HG02870 (cell line): ENCODE results near the gene TRIM9.

Source experiments
- ATAC-seq: cut with Tn5 transposase; IDR thresholded peaks from one replicate; pipeline ENCODE4 v1.9.1; 2021; ENCODE audit warnings: mild to moderate bottlenecking, moderate library complexity; ENCODE audit not compliant: unreplicated experiment

TRIM9 gene

DNA sequence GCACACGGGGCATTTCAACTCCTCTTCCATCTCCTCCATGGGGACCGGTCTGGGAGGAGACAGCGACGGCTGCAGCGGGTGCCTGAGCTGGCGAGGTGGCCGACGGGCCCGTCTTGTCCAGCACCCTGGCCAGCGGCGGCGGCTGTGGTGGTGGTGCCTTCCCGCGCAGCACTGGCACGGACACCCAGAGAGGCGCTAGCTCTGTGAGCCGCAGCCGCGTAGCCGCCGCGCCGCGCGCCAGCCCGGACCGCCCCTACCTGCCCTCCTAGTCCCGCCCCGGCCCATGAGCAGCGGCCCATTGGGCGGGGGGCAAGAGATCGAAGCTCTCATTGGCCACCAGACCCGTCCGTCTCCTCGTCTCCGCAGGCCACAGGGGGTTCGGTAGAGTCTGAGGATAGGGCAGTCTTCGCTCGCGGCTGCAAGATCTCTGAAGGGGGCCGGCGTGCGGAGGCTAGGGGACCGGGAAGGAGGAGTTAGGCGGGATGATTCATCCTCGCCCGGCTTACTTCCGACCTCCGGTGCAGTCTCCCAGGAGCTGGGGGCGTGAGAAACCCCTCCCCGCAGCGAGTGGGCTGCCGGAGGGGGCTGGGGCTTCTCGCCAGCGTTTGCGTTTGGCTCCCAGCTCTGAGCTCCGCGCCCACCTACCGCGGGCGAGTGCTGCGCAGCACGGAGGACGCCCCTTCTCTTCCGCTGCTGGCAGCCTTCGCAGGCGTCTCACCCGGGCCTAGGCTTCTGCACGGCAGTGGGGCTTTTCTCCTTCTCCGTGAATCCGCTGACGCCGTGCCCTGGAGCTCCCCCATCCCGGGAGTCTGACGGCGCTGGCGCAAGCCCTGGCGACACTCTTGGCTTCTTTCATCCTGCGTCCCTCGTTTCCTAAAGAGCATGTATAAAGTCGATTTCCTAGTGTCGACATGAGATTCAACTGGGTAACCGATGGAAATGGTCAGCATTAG, at the start of gene TRIM9:
TRIM9 (minus strand) TSS at position 205 of the 953 bp plus-strand sequence; CDS start at position 39, 166 bp downstream.
- ATAC-seq = peak; percentile 100

DNA sequence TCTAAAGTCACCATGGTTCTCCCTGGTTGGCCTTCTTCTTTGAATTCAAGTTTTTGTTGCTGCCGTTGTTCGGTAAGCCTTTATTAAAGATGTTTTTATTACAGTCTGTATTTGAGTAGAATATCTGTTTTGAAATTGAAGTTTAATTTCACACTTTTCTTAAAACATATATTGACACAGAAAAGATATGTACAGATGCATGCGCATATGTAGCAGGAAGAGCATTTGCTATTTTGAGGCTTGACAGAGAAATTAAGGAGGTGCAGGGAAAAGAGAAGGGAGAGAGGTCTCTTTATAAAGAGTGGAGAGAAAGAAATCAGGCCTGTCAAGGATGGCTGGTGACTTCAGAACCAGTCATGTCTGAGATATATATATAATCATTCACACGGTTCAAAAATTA, 46.0 kb upstream of the TRIM9 start:
- no peak for ATAC-seq

DNA sequence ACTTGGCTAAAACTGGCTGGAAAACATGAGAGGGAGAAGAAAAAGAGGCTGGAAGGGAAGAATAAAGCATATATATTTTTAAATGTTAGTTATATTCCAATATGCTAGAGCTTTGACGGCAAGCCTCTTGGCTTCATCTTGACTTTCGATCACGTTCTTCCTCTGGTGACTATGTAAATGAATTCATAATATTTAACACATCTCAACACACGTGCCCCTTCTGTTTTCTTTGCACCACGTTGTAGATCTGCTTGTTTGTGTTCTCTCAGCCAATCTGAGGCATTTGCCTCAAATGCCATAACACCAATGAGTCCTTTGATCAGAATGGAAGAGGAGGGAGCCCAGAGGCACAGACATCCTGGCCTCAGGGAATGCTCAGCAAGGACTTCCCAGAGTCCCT, 45.4 kb upstream of the TRIM9 start:
- no peak for ATAC-seq

DNA sequence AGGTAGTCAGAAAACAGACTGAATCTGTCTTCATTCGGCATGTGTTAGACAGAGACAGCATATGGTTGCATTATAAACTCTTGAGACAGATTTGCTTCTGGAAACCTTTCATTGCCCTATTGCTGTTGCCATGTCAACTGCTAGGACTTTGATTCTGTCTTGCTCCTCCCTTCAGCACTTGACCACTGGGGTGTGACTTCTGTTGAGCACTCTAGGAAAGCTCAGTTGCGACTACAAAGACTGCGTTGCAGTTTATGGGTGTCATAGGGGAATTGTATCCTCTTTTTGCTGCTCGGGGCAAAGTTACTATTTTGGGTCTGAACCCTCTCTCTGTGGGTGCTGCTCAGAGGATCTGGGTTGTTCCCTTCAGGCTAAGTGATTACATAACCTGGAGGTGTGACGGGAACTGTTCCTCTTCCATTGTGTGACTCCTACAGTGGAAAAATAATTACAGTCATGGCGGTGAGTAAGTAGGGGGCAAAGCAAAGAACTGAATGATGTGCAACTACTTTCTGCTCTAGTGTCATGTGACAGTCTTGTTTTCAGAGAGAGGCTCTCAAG, 44.3 kb upstream of the TRIM9 start:
- ATAC-seq = no peak

DNA sequence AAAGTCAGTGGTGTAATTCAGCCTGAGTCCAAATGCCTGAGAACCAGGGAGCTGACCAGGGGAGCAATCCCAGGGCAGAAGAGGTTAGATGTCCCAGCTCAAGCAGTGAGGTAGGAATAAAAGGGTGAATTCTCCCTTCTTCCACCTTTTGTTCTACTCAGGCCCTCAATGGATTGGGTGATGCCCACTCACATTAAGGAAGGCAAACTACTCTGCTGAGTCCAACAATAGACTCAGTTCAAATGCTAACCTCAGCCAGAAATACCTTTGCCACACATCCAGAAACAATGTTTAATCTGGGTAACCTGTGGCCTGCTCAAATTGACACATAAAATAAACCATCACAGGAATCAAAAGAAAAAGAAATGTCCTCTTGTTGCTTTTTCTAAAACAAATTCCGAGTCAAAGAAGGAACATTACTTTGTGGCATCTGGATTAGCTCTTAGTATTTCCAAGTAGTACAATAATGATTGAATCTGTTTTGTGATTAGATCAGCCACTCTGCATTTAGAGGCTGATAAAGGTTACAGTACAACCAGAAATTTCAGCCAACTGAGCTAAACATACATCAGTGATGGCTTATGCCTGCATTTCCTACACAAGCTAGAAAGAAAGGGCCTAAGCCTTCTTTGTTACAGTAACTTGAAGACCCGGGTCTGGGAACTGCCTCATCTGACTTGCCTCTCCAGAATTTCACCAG, 43.6 kb upstream of the TRIM9 start:
- no peak for ATAC-seq

DNA sequence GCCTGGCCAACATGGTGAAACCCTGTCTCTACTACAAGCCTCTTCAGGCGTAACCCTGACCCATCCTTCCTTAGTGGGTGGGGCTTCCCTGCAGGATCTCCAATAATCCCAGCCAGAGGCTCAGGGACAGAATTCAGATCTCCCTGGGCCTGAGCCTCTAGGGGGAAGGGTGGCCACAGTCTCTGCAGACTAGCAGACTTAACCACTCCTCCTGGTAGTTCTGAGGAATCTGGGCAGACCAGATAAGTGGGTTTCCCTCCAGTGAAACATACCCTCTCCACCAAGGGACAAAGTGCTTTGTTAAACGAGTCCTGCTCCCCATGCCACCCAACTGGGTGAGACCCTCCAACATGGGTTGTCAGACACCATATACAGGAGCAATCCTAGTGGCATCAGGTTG, 36.6 kb upstream of the TRIM9 start:
- no peak for ATAC-seq

DNA sequence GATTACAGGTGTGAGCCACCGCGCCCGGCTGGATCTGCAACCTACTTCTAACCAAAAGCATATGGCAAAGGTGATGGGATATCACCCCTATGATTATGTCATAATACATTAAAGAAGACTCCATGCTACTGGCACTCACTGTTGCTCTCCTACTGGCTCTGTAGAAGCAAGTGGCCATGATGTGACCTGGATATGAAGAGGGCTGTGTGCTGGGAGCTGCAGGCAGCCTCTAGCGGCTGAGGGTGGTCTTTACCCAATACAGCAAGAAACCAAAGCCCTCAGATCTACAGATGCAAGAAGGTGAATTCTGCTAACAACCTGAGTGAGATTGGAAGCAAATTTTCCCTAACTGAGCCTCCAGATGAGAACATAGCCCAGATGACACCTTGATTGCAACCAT, 34.2 kb upstream of the TRIM9 start:
- ATAC-seq = no peak

DNA sequence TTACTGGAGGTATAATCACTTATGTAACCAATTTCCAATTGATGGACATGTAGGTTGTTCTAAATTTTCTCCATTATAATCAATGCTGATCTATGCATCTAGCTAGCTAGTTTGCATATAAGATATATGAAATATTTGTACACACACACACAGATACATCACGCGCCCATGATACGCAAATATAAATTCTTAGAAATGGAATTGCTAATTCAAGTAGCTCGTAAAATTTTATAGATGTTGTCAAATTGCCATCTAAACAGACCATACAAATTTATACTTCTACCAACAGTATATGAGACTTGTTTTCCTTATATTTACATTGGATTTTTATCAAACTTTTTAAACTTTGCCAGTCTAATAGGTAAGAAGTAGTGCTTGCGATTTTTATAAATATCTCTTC, 29.1 kb upstream of the TRIM9 start:
- ATAC-seq = no peak

DNA sequence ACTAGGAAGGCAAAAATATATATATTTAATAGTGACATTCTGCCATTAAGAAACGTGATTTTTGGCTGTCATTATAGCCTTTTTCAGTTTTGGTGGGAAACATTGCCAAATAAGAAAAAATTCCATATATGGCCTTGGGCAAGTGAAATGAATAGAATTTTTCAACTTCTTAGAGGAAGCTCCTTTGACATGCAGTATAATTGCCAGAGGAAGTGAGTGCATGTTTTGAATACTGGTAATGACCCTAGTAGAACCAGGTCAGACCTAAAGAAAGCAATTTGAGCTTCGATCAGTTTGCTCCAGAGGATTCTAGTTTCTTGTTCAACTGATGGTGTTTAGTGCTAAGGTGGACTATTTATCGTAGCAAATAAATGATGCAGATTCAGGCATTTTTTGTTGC, 26.2 kb upstream of the TRIM9 start:
- no peak for ATAC-seq

DNA sequence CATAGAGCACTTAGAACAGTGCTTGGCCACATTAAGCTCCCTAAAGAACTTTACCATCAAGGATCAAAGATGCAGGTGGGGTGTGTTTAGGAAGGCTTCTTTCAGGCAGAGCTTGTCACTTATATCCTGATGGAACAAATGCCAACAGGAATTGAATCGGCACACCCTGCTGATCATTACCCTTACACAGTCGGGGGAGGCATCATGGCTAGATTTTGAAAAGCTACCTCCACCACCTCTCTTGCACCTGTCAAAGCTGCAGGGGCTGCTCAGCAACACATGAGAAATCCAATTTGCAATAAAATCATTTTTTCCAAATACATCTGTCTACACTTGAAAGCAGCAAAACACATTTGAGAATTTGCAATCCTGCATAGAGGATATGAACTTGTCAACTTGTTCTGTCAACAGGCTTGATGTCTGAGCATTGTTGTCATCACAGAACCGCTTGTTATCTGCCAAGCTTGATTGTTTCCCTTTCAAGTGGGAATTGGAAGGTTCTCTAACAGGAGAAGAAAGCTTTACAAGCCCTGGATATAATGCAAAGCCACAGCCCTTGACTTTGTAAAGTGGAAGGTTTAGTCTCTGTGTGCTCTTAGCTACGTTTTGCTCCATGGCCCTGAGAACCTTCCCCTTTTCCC, 24.6 kb upstream of the TRIM9 start:
- ATAC-seq = no peak

DNA sequence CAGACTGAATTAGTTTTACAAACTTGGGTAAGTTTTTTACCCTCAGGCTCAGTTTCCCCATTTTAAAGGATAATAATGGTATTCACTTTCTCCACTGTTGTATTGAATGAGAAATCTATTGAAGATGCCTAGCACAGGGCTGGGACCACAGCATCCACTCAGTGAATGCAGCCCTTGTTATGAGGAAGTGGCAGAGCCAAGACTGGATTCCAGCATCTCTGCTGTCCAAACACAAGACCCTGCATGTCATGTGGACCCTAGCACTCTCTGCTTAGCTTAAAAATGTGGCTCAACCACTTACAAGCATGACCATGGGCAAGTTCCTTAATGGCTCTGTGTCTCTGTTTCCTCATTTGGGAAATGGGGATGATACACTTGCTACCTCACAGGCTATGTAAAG, 24.1 kb upstream of the TRIM9 start:
- ATAC-seq = no peak

DNA sequence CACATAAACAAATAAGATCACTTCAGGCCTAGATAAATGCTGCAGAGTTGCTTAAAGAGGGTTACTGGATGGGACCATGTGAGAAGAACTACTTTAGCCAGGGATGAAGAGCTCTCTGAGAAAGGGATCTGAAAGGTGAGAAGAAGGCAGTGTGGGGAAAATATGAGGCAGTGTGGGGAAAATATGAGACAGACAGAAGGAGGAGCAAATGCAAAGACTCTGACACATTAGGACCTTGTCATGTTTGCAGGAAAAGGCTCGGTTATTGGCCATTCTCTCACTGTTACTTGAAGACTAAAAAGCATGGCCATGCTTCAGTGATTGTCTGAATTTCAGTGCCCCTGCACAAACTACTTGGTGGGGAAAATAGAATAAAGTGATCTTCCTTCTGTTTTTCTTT, 22.7 kb upstream of the TRIM9 start:
- ATAC-seq = no peak

DNA sequence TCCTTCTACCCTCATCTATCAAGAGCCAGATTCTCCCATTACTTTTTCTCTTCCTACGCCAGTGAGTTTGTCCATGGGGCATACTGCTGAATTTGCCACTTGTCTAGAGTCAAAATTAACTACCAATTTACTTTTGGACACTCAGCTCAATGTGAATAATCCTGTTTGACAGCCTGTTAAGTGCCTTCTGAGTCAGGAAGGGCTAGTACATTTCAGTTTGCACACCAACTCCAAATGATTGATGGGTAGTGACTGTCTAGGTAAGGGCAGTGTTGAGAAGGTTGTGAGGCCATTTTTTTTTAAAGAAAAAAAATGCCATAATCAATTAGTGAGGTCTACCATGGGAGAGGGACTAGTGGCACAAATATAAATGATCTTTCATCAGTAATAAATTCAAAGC, 21.8 kb upstream of the TRIM9 start:
- no peak for ATAC-seq

DNA sequence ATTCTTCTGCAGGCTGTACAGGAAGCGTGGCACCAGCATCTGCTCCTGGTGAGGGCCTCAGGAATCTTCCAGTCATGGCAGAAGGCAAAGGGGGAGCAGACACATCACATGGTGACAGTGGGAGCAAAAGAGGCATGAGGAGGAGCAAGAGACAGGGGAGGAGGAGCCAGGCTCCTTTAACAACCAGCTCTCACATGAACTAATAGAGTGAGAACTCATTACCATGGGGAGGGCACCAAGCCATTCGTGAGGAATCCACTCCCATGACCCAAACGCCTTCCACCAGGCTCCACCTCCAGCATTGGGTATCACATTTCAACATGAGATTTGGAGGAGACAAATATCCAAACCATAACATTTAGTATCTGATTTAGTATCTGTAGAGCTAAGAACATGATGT, 14.7 kb upstream of the TRIM9 start:
- ATAC-seq = no peak

DNA sequence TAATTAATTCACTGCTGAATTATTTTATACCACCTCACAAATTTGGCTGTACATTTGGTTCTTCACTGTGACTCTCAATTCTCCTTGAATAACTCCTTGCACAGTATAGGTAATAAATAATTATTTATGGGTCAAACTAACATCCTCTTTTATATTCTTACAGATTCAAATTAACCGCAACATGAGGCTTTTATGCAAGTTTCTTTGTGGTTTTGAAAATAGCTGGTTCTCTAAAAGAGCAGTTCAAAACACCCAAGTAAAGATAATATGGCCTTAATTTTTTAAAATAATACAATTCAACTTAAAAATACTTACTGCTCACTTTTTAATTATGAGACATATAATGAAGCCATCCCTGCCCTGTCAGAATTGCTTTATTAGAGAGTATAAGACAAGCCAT, 12.9 kb upstream of the TRIM9 start:
- ATAC-seq = no peak

DNA sequence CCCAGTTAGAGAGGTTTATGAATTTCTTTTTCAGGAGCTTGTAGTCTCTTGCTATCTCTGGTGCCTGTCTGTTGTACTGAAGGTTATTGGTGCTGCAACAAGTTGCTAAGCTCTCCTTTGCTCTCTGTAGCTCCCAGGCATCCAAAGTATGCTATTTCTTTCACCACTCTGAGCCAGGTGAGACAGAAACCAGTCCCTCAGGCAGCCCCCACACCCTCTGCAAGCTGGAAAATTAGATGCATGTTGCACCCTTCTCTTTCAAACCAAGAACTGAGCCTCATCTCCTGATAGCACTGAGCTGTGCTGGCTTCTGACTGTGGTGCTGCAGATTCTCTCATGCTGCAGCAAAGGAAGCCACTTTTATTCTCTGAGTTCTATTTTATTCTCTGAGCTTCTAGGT, 9.6 kb upstream of the TRIM9 start:
- ATAC-seq = no peak

DNA sequence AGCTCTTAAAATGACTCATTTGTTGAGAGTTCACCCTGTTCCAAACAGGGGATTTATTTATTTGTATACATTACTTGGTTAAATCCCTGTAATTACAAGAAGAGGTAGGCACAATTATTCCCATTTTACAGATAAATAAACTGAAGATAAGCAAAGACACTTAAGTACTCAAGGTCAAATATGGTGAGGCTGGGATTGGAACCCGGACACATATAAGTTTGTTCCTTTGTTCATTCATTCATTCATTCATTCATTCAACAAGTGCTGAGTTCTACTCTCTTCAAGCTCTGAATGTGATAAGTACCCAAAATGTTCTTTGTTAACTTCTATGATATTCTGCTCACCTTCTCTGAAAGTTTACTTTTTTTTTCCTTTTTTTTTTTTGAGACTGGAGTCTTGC, 2.4 kb upstream of the TRIM9 start:
- ATAC-seq = no peak

DNA sequence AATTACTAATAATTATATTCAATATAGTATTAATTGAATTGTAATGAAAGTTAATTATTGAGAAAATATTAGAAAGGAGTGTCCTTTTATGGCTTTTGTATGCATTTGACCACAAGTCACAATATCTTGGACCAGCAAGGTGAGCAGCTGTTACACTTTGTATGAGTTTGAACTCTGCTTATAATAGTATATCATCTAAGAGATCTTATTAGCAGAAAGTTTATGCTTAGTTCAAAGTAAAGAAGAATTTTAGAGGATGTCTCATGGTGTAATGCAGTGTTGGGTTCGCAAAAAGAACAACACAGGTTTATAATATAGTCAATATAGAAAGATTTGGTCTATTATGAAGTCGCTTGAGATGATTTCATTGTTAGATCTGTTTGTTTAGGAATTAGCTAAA, 2.0 kb upstream of the TRIM9 start:
- no peak for ATAC-seq

DNA sequence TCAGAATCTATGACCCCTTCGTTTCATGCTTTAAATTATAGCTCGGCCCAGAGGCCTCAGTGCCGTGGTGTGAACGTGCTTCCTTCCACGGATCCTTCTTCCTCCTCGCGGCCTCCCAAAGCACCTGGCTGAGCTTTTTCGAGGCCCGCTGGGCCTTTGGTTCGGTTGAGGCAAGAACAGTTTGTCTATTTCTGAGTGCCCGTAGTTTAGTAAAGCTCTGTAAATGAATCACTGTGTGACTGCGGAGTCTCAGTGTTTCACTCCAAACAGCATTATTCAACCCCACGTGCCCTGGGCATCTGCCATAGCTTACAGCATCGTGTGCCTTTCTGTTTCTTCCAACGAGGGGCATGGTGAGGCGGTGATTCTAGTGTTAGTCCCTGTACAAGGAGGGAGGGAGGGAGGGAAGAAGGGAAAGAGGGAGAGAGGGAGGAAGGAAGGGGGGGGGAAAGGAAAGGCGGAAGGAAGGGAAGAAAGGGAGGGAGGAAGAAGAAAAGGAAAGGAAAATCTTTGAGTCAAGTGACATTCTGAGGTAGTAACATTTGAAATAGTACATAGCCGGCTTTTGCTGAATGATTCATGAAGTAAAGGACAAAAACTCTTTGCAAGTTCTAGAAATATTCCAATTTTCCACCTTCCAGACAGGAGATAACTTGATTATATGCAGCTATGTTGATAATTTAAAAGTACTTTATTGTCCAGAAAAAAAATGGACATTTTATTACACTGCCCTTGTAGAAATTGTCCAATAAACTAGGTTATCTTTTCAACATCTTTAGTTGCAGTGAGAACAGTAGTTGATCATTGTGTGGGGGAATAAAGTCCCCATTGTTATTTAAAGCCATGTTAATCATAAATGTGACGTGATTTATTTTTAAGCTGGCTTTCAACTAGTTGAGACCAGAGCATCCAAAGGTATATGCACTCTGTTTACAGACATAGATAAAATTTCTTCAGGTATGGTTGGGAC, 1.2 kb upstream of the TRIM9 start:
- no peak for ATAC-seq

DNA sequence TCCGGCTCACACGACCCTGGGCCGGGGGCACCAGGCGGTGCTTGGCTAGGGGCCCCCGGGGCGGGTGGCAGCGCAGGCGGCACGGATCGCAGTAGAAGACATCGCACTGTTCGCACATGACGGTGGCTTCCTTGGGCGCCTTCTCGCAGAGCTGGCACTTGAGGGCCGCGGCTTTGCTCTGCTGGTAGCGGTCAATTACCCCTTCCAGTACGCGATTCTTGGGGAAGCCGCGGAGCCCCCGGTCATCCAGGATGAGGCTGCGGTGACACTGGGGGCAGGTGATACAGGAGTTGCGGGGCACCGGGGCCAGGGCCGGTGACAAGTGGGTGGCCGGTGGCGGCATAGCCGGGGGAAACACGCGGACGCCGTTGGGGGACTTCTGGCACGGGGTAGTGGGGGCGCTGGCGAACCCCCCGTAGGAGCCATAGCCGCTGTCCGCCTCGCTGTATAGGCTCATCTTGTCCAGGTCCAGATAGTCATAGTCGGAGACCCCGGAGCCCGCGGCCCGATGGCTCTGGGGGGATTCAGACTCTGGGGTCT, 553 bp downstream of the TRIM9 start:
- no peak for ATAC-seq
